Measurements from ENCODE around the gene RNF215. TPM values are rescaled to one million over a fixed set of nuclear protein-coding genes. Genes with fewer than 3 reads are reported as not detected.

Gene RNF215
- total and polyA plus RNA-seq, 2 of the 13 experiments (the other 11 are each of a cell fraction or from before 2014, with no cell fraction given): 5.3 to 6.1 TPM

DNA sequence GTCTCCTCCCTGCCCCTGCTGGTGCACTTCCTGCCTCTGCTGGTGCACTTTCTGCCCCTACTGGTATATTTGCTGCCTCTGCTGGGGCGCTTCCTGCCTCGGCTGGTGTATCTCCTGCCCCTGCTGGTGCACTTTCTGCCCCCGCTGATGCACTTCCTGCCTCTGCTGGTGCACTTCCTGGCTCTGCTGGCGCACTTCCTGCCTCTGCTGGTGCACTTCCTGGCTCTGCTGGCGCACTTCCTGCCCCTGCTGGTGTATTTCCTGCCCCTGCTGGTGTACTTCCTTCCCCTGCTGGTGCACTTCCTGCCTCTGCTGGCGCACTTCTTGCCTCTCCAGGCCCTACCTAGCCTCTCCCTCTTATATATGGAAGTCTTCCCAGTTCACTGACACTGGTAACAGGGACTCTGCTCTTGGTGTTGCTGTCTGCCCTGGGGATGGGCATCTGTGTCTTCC lies 48.5 kb upstream of the RNF215 start (continued):
- TF ChIP-seq, protein P1, sequence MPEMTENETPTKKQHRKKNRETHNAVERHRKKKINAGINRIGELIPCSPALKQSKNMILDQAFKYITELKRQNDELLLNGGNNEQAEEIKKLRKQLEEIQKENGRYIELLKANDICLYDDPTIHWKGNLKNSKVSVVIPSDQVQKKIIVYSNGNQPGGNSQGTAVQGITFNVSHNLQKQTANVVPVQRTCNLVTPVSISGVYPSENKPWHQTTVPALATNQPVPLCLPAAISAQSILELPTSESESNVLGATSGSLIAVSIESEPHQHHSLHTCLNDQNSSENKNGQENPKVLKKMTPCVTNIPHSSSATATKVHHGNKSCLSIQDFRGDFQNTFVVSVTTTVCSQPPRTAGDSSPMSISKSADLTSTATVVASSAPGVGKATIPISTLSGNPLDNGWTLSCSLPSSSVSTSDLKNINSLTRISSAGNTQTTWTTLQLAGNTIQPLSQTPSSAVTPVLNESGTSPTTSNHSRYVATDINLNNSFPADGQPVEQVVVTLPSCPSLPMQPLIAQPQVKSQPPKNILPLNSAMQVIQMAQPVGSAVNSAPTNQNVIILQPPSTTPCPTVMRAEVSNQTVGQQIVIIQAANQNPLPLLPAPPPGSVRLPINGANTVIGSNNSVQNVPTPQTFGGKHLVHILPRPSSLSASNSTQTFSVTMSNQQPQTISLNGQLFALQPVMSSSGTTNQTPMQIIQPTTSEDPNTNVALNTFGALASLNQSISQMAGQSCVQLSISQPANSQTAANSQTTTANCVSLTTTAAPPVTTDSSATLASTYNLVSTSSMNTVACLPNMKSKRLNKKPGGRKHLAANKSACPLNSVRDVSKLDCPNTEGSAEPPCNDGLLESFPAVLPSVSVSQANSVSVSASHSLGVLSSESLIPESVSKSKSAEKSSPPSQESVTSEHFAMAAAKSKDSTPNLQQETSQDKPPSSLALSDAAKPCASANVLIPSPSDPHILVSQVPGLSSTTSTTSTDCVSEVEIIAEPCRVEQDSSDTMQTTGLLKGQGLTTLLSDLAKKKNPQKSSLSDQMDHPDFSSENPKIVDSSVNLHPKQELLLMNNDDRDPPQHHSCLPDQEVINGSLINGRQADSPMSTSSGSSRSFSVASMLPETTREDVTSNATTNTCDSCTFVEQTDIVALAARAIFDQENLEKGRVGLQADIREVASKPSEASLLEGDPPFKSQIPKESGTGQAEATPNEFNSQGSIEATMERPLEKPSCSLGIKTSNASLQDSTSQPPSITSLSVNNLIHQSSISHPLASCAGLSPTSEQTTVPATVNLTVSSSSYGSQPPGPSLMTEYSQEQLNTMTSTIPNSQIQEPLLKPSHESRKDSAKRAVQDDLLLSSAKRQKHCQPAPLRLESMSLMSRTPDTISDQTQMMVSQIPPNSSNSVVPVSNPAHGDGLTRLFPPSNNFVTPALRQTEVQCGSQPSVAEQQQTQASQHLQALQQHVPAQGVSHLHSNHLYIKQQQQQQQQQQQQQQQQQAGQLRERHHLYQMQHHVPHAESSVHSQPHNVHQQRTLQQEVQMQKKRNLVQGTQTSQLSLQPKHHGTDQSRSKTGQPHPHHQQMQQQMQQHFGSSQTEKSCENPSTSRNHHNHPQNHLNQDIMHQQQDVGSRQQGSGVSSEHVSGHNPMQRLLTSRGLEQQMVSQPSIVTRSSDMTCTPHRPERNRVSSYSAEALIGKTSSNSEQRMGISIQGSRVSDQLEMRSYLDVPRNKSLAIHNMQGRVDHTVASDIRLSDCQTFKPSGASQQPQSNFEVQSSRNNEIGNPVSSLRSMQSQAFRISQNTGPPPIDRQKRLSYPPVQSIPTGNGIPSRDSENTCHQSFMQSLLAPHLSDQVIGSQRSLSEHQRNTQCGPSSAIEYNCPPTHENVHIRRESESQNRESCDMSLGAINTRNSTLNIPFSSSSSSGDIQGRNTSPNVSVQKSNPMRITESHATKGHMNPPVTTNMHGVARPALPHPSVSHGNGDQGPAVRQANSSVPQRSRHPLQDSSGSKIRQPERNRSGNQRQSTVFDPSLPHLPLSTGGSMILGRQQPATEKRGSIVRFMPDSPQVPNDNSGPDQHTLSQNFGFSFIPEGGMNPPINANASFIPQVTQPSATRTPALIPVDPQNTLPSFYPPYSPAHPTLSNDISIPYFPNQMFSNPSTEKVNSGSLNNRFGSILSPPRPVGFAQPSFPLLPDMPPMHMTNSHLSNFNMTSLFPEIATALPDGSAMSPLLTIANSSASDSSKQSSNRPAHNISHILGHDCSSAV (CRISPR knock-in tag; IDR thresholded peaks at IDR 0.05; ENCODE audit: borderline replicate concordance): no peak
- no peak for TF ChIP-seq EZH2 (conservative IDR thresholded peaks at IDR 0.05; ENCODE audit: low read depth, low read length)
- TF ChIP-seq, protein P2, sequence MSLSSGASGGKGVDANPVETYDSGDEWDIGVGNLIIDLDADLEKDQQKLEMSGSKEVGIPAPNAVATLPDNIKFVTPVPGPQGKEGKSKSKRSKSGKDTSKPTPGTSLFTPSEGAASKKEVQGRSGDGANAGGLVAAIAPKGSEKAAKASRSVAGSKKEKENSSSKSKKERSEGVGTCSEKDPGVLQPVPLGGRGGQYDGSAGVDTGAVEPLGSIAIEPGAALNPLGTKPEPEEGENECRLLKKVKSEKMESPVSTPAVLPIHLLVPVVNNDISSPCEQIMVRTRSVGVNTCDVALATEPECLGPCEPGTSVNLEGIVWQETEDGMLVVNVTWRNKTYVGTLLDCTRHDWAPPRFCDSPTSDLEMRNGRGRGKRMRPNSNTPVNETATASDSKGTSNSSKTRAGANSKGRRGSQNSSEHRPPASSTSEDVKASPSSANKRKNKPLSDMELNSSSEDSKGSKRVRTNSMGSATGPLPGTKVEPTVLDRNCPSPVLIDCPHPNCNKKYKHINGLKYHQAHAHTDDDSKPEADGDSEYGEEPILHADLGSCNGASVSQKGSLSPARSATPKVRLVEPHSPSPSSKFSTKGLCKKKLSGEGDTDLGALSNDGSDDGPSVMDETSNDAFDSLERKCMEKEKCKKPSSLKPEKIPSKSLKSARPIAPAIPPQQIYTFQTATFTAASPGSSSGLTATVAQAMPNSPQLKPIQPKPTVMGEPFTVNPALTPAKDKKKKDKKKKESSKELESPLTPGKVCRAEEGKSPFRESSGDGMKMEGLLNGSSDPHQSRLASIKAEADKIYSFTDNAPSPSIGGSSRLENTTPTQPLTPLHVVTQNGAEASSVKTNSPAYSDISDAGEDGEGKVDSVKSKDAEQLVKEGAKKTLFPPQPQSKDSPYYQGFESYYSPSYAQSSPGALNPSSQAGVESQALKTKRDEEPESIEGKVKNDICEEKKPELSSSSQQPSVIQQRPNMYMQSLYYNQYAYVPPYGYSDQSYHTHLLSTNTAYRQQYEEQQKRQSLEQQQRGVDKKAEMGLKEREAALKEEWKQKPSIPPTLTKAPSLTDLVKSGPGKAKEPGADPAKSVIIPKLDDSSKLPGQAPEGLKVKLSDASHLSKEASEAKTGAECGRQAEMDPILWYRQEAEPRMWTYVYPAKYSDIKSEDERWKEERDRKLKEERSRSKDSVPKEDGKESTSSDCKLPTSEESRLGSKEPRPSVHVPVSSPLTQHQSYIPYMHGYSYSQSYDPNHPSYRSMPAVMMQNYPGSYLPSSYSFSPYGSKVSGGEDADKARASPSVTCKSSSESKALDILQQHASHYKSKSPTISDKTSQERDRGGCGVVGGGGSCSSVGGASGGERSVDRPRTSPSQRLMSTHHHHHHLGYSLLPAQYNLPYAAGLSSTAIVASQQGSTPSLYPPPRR (CRISPR knock-in tag; IDR thresholded peaks at IDR 0.05; ENCODE audit: borderline replicate concordance): no peak
- no peak for TF ChIP-seq PHF21A (CRISPR knock-in tag; IDR thresholded peaks at IDR 0.05)
- no peak for TF ChIP-seq CBX1 (IDR thresholded peaks at IDR 0.05; ENCODE audit: low read depth)
- TF ChIP-seq NCOA5 (CRISPR knock-in tag; IDR thresholded peaks at IDR 0.05): no peak
- TF ChIP-seq ZNF431 (CRISPR knock-in tag; IDR thresholded peaks at IDR 0.05; ENCODE audit: borderline replicate concordance, low read depth): no peak
- peak; percentile 89 for TF ChIP-seq GABPB1 (CRISPR knock-in tag; IDR thresholded peaks at IDR 0.05)
- TF ChIP-seq ZSCAN31 (CRISPR knock-in tag; IDR thresholded peaks at IDR 0.05; ENCODE audit: low read depth): no peak
- TF ChIP-seq, protein P3, sequence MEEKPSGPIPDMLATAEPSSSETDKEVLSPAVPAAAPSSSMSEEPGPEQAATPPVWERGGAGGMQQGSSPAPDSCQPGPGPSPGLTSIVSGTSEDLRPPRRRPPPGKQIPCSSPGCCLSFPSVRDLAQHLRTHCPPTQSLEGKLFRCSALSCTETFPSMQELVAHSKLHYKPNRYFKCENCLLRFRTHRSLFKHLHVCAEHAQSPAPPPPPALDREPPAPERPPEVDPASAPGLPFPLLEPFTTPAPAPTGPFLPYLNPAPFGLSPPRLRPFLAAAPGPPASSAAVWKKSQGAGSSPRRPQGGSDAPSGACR (CRISPR knock-in tag; IDR thresholded peaks at IDR 0.05): no peak
- TF ChIP-seq, protein P4, sequence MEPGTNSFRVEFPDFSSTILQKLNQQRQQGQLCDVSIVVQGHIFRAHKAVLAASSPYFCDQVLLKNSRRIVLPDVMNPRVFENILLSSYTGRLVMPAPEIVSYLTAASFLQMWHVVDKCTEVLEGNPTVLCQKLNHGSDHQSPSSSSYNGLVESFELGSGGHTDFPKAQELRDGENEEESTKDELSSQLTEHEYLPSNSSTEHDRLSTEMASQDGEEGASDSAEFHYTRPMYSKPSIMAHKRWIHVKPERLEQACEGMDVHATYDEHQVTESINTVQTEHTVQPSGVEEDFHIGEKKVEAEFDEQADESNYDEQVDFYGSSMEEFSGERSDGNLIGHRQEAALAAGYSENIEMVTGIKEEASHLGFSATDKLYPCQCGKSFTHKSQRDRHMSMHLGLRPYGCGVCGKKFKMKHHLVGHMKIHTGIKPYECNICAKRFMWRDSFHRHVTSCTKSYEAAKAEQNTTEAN (CRISPR knock-in tag; conservative IDR thresholded peaks at IDR 0.05): no peak
